ENCODE data around the gene TMEM220. TPM values are rescaled to one million over a fixed set of nuclear protein-coding genes. Genes with fewer than 3 reads are reported as not detected.
"Not testable (repeated sequence)": the region's sequence is repeated elsewhere in the genome, so short reads cannot be mapped to it uniquely, and the experiment has no call there.

The TMEM220 gene
- total RNA-seq, 1 experiment from 2014 or later: not detected

DNA sequence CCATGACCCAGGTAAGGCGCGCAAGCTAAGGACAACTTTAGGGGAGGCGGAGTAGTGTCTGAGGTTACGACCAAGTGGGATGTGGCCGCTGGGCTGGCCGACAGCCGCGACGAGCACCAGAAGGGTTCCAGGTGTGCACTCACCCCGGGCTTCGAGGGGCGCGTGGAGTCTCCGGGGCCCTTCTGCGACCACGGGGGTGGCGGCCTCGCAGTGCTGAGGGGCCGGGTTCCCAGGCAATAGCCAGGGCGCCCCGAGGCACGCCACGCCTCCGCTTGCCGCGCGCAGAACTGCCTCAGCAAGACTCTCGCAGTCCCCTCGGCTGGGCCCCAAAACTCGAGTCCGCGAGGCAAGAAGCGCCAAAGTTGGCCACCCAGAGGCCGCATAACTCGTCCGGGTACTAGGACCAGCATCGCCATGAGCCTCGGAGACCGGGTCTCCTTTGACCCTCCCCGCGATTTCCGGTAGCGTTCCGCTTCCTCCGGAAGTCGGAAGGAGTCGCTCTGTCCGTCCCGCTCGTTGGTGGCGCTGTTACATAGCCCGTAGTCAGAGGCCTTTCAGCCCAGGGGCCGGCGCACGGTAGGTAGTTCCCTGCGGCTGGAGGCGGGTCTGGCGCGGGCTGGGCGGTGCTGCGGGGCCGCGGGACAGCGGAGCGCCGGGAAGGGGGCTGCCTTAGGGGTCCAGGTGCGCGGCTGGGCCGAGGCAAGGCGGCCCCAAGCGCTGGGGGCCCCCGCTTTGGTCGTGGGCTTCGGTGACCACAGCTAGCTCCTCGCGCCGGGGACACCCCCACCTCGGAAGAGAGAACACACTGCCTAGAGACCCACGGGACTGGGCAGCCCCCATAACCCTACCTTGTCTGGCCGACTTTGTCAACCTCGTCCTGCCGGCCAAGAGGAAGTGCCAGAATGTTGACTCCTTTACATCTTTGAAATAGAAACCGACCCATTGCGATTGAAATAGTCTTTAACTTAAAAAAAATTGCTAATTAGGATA lies 32.4 kb downstream of the TMEM220 start, which contains the start of the genes ADPRM and SCO1 (continued):
- TF ChIP-seq, protein P1, sequence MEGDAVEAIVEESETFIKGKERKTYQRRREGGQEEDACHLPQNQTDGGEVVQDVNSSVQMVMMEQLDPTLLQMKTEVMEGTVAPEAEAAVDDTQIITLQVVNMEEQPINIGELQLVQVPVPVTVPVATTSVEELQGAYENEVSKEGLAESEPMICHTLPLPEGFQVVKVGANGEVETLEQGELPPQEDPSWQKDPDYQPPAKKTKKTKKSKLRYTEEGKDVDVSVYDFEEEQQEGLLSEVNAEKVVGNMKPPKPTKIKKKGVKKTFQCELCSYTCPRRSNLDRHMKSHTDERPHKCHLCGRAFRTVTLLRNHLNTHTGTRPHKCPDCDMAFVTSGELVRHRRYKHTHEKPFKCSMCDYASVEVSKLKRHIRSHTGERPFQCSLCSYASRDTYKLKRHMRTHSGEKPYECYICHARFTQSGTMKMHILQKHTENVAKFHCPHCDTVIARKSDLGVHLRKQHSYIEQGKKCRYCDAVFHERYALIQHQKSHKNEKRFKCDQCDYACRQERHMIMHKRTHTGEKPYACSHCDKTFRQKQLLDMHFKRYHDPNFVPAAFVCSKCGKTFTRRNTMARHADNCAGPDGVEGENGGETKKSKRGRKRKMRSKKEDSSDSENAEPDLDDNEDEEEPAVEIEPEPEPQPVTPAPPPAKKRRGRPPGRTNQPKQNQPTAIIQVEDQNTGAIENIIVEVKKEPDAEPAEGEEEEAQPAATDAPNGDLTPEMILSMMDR (IDR thresholded peaks at IDR 0.05 in 2 of 3, conservative IDR thresholded peaks at IDR 0.05 in 1 of 3; ENCODE audit: borderline replicate concordance in 1 of 3, insufficient read depth in 1 of 3, low read depth in 2 of 3, low read length in 2 of 3): peak in 1 of 3 experiments; percentile 34; a peak in 2 of 6 replicates
- no peak for TF ChIP-seq RAD21 (IDR thresholded peaks at IDR 0.05; ENCODE audit: low read depth)
- no peak for TF ChIP-seq JUND (IDR thresholded peaks at IDR 0.05)
- no peak for TF ChIP-seq EZH2phosphoT487 (IDR thresholded peaks at IDR 0.05; ENCODE audit: borderline replicate concordance)
- no peak for TF ChIP-seq EZH2 (IDR thresholded peaks at IDR 0.05)

- POLR2A ChIA-PET; intact Hi-C loops (cut with micrococcal nuclease); H2AFZ ChIP-seq (ENCODE audit: low read depth, low read length, poor library complexity, severe bottlenecking); H3K9me2 ChIP-seq (ENCODE audit: insufficient read depth); ATAC-seq; H3K27ac ChIP-seq (ENCODE audit: low read depth, low read length); RAD21 ChIA-PET (ENCODE audit: low non-redundant PET in 1 of 2, low total read pairs in 2 of 2, uncharacterized antibody in 2 of 2, unreplicated experiment in 2 of 2); BruUV-seq (replicated peaks); DNase-seq (ENCODE audit: low read depth, low spot score); H3K27me3 ChIP-seq (ENCODE audit: insufficient read depth, low read length); H3K9me3 ChIP-seq (ENCODE audit: control insufficient read depth in 1 of 2, insufficient read depth in 1 of 2, low read depth in 1 of 2, low read length in 2 of 2); H4K20me1 ChIP-seq (ENCODE audit: insufficient read depth): not testable (repeated sequence)
- peak overlapping the region; percentile 93 to 97 for H3K4me3 ChIP-seq (replicated peaks in 1 of 2; ENCODE audit: low read depth in 1 of 2, low read length in 2 of 2)
- H3K4me1 ChIP-seq (ENCODE audit: control insufficient read depth in 1 of 2, insufficient read depth in 2 of 2, low read length in 2 of 2): peaks cover 8 to 14% of the 10 kb centered on the region in 2 experiments; a peak in 3 of 4 replicates
- CTCF ChIA-PET: interaction anchor here (1.1 kb wide), 1 partner anchor 12 kb away, joined by 5 read pairs; no protein-coding TSS in a partner anchor
- peak overlapping the region; percentile 95 for H3K9ac ChIP-seq (ENCODE audit: low read length)
- peaks cover 33 to 37% of the 10 kb centered on the region in 2 experiments for H3K36me3 ChIP-seq (ENCODE audit: control insufficient read depth in 1 of 2, insufficient read depth in 2 of 2, low read length in 2 of 2)
- peaks cover 76% of the 10 kb centered on the region for H3K79me2 ChIP-seq (ENCODE audit: insufficient read depth, low read length)
- peak overlapping the region; percentile 67 for H3K4me2 ChIP-seq (ENCODE audit: low read length)
Observed at GRCh38 chr17:10695875-10696407, 33.9 kb downstream of the TMEM220 start.
